WTC11 (cell line): Measurements from ENCODE around the gene CDK10. TPM values are rescaled to one million over a fixed set of nuclear protein-coding genes. Genes with fewer than 3 reads are reported as not detected.

ENCODE experiments used
- ATAC-seq: fragments of 200-7000 bp; cut with Tn5 transposase; 2 replicates; pipeline ENCODE4 v1.10.0; 2021; ENCODE audit warnings: mild to moderate bottlenecking, moderate library complexity
- CTCF ChIA-PET: fragments of 300-600 bp; sonication (Branson Sonifier 250); formaldehyde crosslinking; loops from one replicate; lab custom pipeline; 2021; ENCODE audit warnings: antibody characterized with exemption; lab: Charles Lee
- POLR2A ChIA-PET: fragments of 350-600 bp; sonication (Branson Sonifier 250); formaldehyde crosslinking; loops from one replicate; lab custom pipeline; 2021; ENCODE audit warnings: antibody characterized with exemption; lab: Charles Lee
- DNase-seq: peaks from one replicate; pipeline ENCODE4 v3.0.0; 2021; ENCODE audit warnings: low spot score
- H3K27ac Mint-ChIP-seq: 2 replicates; pipeline ENCODE4 v1.8.0; 2021; ENCODE audit warnings: mixed read lengths
- H3K27me3 Mint-ChIP-seq: 2 replicates; pipeline ENCODE4 v1.8.0; 2021; ENCODE audit warnings: low read depth, mild to moderate bottlenecking, moderate library complexity, mixed read lengths
- H3K36me3 Mint-ChIP-seq: 2 replicates; pipeline ENCODE4 v1.8.0; 2021; ENCODE audit warnings: mixed read lengths
- H3K4me1 Mint-ChIP-seq: 2 replicates; pipeline ENCODE4 v1.8.0; 2022; ENCODE audit warnings: mixed read lengths
- H3K4me3 Mint-ChIP-seq: 2 replicates; pipeline ENCODE4 v1.8.0; 2021; ENCODE audit warnings: mild to moderate bottlenecking, moderate library complexity, mixed read lengths
- H3K9me3 Mint-ChIP-seq: 2 replicates; pipeline ENCODE4 v1.8.0; 2021; ENCODE audit warnings: mixed read lengths
- ELF4 ChIP-seq: sonication (generic); formaldehyde crosslinking; IDR thresholded peaks from 2 replicates; pipeline ENCODE4 v1.8.1; 2022; ENCODE audit warnings: low read depth, mild to moderate bottlenecking, moderate library complexity, missing genetic modification reagents
- GABPB1 ChIP-seq: sonication (generic); formaldehyde crosslinking; IDR thresholded peaks from 2 replicates; pipeline ENCODE4 v1.8.1; 2023; ENCODE audit warnings: mild to moderate bottlenecking, missing genetic modification reagents
- KAT7 ChIP-seq: sonication (generic); formaldehyde crosslinking; IDR thresholded peaks from 2 replicates; pipeline ENCODE4 v1.8.1; 2023; ENCODE audit warnings: missing genetic modification reagents, mild to moderate bottlenecking, borderline replicate concordance
- NFE2L1 ChIP-seq: sonication (generic); formaldehyde crosslinking; IDR thresholded peaks from 2 replicates; pipeline ENCODE4 v1.8.1; 2023; ENCODE audit warnings: missing genetic modification reagents
- NFYB ChIP-seq: sonication (generic); formaldehyde crosslinking; conservative IDR thresholded peaks from 2 replicates; pipeline ENCODE4 v1.8.0; 2022; ENCODE audit warnings: low read depth, missing genetic modification reagents
- PRRX2 ChIP-seq: fragments of 250-450 bp; sonication (Bioruptor Pico); IDR thresholded peaks from 2 replicates; pipeline ENCODE4 v1.8.0; 2021; ENCODE audit warnings: mild to moderate bottlenecking
- RELA ChIP-seq: sonication (generic); formaldehyde crosslinking; IDR thresholded peaks from 2 replicates; pipeline ENCODE4 v1.8.1; 2022; ENCODE audit warnings: missing genetic modification reagents, mild to moderate bottlenecking, borderline replicate concordance
- TCF7 ChIP-seq: sonication (generic); formaldehyde crosslinking; IDR thresholded peaks from 2 replicates; pipeline ENCODE4 v1.8.0; 2022; ENCODE audit warnings: mild to moderate bottlenecking, low read depth, missing genetic modification reagents, moderate library complexity
- ZNF121 ChIP-seq: sonication (generic); formaldehyde crosslinking; IDR thresholded peaks from 2 replicates; pipeline ENCODE4 v1.8.0; 2023; ENCODE audit warnings: missing genetic modification reagents
- ZNF416 ChIP-seq: fragments of 250-450 bp; sonication (Bioruptor Pico); IDR thresholded peaks from 2 replicates; pipeline ENCODE4 v1.9.0; 2021; ENCODE audit warnings: mild to moderate bottlenecking, inconsistent platforms
- total RNA-seq: library from RNA; stranded (reverse); gene quantifications from 3 replicates; pipeline ENCODE4 v1.2.3, GENCODE V29; 2021
- TF ChIP-seq, protein P1 (sequence below): fragments of 250-450 bp; sonication (Bioruptor Pico); IDR thresholded peaks from 2 replicates; pipeline ENCODE4 v1.8.0; 2021; ENCODE audit warnings: mild to moderate bottlenecking
- TF ChIP-seq, protein P2 (sequence below): sonication (generic); formaldehyde crosslinking; conservative IDR thresholded peaks from 2 replicates; pipeline ENCODE4 v1.8.1; 2022; ENCODE audit warnings: mild to moderate bottlenecking, missing genetic modification reagents
- TF ChIP-seq, protein P3 (sequence below): sonication (generic); formaldehyde crosslinking; IDR thresholded peaks from 2 replicates; pipeline ENCODE4 v1.8.1; 2022; ENCODE audit warnings: mild to moderate bottlenecking, missing genetic modification reagents, moderate library complexity, borderline replicate concordance
- TF ChIP-seq, protein P4 (sequence below): sonication (generic); formaldehyde crosslinking; IDR thresholded peaks from 2 replicates; pipeline ENCODE4 v1.8.0; 2023; ENCODE audit warnings: missing genetic modification reagents, mild to moderate bottlenecking, borderline replicate concordance

Gene CDK10
- total RNA-seq, 1 experiment from 2014 or later: 102 TPM

DNA sequence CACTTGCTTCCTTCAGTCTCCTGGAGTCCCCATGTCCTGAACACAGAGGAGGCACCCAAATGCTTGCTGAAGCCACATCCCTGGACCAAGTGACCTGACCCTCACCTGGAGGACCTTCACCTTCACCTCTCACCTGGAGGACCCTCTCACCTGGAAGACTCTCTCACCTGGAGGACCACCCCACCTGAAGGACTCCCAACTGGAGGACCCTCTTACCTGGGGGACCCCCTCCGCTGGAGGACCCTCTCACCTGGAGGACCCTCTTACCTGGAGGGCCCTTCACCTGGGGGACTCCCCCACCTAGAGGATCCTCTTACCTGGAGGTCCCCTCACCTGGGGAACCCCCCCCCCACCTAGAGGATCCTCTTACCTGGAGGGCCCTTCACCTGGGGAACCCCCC, 573 bp upstream of the CDK10 start:
- Mint-ChIP-seq H3K4me1 (peaks cover 7% of the 10 kb centered on the region), H3K9me3 (peaks cover 44% of the 10 kb centered on the region), H3K4me3 (no peak overlapping the region), H3K36me3 (peaks cover 58% of the 10 kb centered on the region), H3K27me3 (peaks cover 5% of the 10 kb centered on the region), H3K27ac (no peak overlapping the region)
- no peak for ATAC-seq
- ChIA-PET CTCF (interaction anchor here (1.0 to 1.3 kb wide), 4 partner anchors 14 to 87 kb away, joined by 3 to 19 read pairs (median 3); partner anchors contain the start of gene SPATA2L), POLR2A (interaction anchor here (0.7 to 1.5 kb wide), 4 partner anchors 9 to 187 kb away, joined by 3 to 11 read pairs (median 3); no protein-coding TSS in a partner anchor)
- TF ChIP-seq RELA (CRISPR knock-in tag) (no peak), PRRX2 (CRISPR knock-in tag) (no peak), ZNF121 (no peak)
- TF ChIP-seq, protein P1, sequence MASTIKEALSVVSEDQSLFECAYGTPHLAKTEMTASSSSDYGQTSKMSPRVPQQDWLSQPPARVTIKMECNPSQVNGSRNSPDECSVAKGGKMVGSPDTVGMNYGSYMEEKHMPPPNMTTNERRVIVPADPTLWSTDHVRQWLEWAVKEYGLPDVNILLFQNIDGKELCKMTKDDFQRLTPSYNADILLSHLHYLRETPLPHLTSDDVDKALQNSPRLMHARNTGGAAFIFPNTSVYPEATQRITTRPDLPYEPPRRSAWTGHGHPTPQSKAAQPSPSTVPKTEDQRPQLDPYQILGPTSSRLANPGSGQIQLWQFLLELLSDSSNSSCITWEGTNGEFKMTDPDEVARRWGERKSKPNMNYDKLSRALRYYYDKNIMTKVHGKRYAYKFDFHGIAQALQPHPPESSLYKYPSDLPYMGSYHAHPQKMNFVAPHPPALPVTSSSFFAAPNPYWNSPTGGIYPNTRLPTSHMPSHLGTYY: no peak
- TF ChIP-seq, protein P2, sequence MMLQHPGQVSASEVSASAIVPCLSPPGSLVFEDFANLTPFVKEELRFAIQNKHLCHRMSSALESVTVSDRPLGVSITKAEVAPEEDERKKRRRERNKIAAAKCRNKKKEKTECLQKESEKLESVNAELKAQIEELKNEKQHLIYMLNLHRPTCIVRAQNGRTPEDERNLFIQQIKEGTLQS (CRISPR knock-in tag): no peak
- no peak for DNase-seq

DNA sequence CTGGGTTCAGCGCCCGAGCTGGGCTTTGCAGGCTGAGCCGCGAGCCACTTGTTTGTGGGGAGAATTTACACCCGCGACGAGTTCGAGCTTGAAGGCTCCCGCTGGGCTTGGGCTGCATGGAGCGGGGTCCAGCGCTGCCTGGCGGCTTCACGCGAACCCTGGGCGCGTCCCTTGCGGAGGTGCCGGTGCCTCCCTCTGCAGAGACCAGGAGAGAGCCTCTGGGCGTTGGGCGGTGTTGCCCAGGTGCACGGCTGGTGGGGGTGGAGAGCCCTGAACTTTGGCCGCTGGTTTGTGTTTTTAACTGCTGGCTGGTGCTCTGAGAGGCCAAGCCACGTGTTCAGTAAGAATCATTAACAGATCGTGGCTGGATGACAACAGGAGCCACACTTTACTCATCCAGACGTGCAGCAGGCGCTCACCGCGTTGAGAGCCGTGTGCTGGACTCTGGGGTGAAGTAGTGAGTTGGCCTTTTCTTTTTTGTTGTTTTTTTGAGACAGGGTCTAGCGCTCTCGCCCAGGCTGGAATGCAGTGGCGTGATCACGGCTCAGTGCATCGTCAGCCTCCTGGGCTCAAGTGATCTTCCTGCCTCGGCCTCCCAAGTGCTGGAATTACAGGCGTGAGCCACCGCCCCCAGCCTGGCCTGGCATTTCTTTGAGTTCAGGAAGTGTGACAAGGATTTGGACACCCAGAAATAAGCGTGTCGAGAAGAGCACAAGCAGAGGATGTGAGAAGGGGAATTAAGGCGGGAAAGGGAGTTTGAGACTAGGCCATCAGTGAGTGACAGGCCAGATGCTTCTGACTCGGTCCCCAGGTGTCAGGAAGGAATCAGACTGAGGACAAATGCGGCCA, 827 bp downstream of the CDK10 start:
- POLR2A ChIA-PET: interaction anchor here (0.9 to 1.5 kb wide), 4 partner anchors 8 to 13 kb away, joined by 3 to 11 read pairs (median 5); no protein-coding TSS in a partner anchor
- CTCF ChIA-PET: interaction anchor here (1.0 to 1.8 kb wide), 5 partner anchors 13 to 130 kb away, joined by 3 to 19 read pairs (median 6); partner anchors contain the start of gene SPATA2L
- H3K27ac Mint-ChIP-seq: peak overlapping the region; percentile 87; the same call in 1 of the 2 replicates
- no peak for TF ChIP-seq NFYB (CRISPR knock-in tag)
- 0 out of 2 replicates have a peak, but pooled peaks have one; percentile 3 for TF ChIP-seq TCF7 (CRISPR knock-in tag)
- TF ChIP-seq KAT7 (CRISPR knock-in tag): peak; percentile 36; the same call in 1 of the 2 replicates
- TF ChIP-seq GABPB1 (CRISPR knock-in tag): peak; percentile 86
- TF ChIP-seq ZNF416: no peak
- no peak for TF ChIP-seq NFE2L1
- TF ChIP-seq, protein P3, sequence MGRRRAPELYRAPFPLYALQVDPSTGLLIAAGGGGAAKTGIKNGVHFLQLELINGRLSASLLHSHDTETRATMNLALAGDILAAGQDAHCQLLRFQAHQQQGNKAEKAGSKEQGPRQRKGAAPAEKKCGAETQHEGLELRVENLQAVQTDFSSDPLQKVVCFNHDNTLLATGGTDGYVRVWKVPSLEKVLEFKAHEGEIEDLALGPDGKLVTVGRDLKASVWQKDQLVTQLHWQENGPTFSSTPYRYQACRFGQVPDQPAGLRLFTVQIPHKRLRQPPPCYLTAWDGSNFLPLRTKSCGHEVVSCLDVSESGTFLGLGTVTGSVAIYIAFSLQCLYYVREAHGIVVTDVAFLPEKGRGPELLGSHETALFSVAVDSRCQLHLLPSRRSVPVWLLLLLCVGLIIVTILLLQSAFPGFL (CRISPR knock-in tag): peak; percentile 20; the same call in 1 of the 2 replicates
- TF ChIP-seq, protein P4, sequence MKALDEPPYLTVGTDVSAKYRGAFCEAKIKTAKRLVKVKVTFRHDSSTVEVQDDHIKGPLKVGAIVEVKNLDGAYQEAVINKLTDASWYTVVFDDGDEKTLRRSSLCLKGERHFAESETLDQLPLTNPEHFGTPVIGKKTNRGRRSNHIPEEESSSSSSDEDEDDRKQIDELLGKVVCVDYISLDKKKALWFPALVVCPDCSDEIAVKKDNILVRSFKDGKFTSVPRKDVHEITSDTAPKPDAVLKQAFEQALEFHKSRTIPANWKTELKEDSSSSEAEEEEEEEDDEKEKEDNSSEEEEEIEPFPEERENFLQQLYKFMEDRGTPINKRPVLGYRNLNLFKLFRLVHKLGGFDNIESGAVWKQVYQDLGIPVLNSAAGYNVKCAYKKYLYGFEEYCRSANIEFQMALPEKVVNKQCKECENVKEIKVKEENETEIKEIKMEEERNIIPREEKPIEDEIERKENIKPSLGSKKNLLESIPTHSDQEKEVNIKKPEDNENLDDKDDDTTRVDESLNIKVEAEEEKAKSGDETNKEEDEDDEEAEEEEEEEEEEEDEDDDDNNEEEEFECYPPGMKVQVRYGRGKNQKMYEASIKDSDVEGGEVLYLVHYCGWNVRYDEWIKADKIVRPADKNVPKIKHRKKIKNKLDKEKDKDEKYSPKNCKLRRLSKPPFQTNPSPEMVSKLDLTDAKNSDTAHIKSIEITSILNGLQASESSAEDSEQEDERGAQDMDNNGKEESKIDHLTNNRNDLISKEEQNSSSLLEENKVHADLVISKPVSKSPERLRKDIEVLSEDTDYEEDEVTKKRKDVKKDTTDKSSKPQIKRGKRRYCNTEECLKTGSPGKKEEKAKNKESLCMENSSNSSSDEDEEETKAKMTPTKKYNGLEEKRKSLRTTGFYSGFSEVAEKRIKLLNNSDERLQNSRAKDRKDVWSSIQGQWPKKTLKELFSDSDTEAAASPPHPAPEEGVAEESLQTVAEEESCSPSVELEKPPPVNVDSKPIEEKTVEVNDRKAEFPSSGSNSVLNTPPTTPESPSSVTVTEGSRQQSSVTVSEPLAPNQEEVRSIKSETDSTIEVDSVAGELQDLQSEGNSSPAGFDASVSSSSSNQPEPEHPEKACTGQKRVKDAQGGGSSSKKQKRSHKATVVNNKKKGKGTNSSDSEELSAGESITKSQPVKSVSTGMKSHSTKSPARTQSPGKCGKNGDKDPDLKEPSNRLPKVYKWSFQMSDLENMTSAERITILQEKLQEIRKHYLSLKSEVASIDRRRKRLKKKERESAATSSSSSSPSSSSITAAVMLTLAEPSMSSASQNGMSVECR (CRISPR knock-in tag): no peak; the same call in 1 of the 2 replicates
- no peak for TF ChIP-seq ELF4 (CRISPR knock-in tag)
- peaks cover 31% of the 10 kb centered on the region for H3K9me3 Mint-ChIP-seq
- H3K27me3 Mint-ChIP-seq: peaks cover 3% of the 10 kb centered on the region; the same call in 1 of the 2 replicates
- peaks cover 58% of the 10 kb centered on the region for H3K36me3 Mint-ChIP-seq
- peak overlapping the region; percentile 85 for H3K4me3 Mint-ChIP-seq
- ATAC-seq (peak; percentile 56), DNase-seq (no peak)
- H3K4me1 Mint-ChIP-seq: peaks cover 7% of the 10 kb centered on the region
